Activated B cell treated with CpG ODN at 0.5 μM for 24 hours (primary cell): ENCODE measurements around the gene SSPN. TPM values are rescaled to one million over a fixed set of nuclear protein-coding genes. Genes with fewer than 3 reads are reported as not detected.

ENCODE experiments used
- ATAC-seq: fragments of 200-7000 bp; cut with Tn5 transposase; one replicate; pipeline ENCODE4 v1.10.0; 2021; ENCODE audit warnings: low read depth, mild to moderate bottlenecking, moderate library complexity
- CTCF ChIA-PET: fragments of 350-600 bp; sonication (Branson Sonifier 250); formaldehyde crosslinking; loops from one replicate; lab custom pipeline; 2021; ENCODE audit warnings: antibody characterized with exemption; lab: Charles Lee
- POLR2A ChIA-PET: fragments of 350-600 bp; sonication (Branson Sonifier 250); formaldehyde crosslinking; loops from one replicate; lab custom pipeline; 2021; ENCODE audit warnings: antibody characterized with exemption; lab: Charles Lee
- DNase-seq: peaks from one replicate; pipeline ENCODE4 v3.0.0; 2022
- H3K27ac Mint-ChIP-seq: one replicate; pipeline ENCODE4 v1.8.0; 2020; ENCODE audit warnings: mixed read lengths
- H3K27me3 Mint-ChIP-seq: one replicate; pipeline ENCODE4 v1.8.0; 2021; ENCODE audit warnings: mixed read lengths
- H3K36me3 Mint-ChIP-seq: one replicate; pipeline ENCODE4 v1.8.0; 2021; ENCODE audit warnings: low read depth, mixed read lengths
- H3K4me1 Mint-ChIP-seq: one replicate; pipeline ENCODE4 v1.8.0; 2021; ENCODE audit warnings: mixed read lengths
- H3K4me3 Mint-ChIP-seq: one replicate; pipeline ENCODE4 v1.8.0; 2020; ENCODE audit warnings: mild to moderate bottlenecking, mixed read lengths
- H3K9me3 Mint-ChIP-seq: one replicate; pipeline ENCODE4 v1.8.0; 2020; ENCODE audit warnings: mixed read lengths
- intact Hi-C: fragments of 100-400 bp; cut with micrococcal nuclease; formaldehyde crosslinking; loops from one replicate; pipeline ENCODE4 v1.15.1; 2024
- total RNA-seq: library from RNA; stranded (reverse); gene quantifications from 2 replicates; pipeline ENCODE4 v1.2.3, GENCODE V29; 2022
- TF ChIP-seq, protein P1 (sequence below): fragments of 200-600 bp; IDR thresholded peaks from one replicate; pipeline ENCODE4 v1.8.0; 2022; ENCODE audit warnings: antibody characterized with exemption, mild to moderate bottlenecking

SSPN gene
- total RNA-seq, 1 donor from 2014 or later = 3.0 TPM

DNA sequence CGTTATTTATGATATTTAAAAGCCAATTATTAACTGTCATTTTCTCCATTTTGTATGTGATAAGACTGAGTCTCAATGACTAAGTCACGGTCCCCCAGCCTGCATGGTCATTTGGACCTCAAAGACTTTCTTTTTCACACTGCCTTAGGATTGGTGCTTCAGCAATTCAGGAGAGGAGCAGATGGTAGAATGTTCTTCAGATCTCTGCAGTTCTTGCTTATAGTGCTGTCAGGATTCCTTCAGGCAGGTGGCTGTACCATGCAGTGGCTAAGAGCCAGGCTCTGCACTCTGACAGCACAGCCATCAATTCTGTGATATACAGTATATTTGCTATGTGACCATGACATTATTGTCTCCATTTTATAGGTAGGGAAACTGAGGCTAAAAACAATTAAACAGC, 18.7 kb downstream of the SSPN start:
- Mint-ChIP-seq H3K27ac (no peak overlapping the region), H3K36me3 (peaks cover 2% of the 10 kb centered on the region), H3K4me1 (peaks cover 5% of the 10 kb centered on the region), H3K27me3 (no peaks in the 10 kb centered on the region), H3K4me3 (no peak overlapping the region), H3K9me3 (peaks cover 3% of the 10 kb centered on the region)
- no peak for DNase-seq
- intact Hi-C loops = no loop called here
- no peak for ATAC-seq
- ChIA-PET CTCF (no interaction called here), POLR2A (no interaction called here)
- TF ChIP-seq, protein P1, sequence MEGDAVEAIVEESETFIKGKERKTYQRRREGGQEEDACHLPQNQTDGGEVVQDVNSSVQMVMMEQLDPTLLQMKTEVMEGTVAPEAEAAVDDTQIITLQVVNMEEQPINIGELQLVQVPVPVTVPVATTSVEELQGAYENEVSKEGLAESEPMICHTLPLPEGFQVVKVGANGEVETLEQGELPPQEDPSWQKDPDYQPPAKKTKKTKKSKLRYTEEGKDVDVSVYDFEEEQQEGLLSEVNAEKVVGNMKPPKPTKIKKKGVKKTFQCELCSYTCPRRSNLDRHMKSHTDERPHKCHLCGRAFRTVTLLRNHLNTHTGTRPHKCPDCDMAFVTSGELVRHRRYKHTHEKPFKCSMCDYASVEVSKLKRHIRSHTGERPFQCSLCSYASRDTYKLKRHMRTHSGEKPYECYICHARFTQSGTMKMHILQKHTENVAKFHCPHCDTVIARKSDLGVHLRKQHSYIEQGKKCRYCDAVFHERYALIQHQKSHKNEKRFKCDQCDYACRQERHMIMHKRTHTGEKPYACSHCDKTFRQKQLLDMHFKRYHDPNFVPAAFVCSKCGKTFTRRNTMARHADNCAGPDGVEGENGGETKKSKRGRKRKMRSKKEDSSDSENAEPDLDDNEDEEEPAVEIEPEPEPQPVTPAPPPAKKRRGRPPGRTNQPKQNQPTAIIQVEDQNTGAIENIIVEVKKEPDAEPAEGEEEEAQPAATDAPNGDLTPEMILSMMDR = no peak

DNA sequence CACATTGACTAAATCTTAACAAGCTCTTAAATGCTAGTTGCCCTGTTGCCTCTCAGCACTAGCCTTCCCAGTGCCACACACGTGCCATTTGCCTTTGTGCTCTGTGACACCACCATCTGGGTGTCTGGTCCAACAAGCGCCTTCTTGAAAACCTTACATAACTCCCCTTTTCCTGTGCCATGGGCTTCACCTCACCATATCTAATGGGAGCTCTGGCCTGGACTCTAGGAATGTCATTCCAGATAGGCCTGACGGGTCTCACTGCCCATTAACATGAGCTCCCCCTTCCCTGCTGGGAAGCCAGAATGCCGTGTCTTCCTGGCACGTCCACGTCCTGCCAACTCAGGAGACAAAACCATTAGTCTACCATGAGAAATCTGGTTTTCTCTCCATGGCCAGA, 24.4 kb downstream of the SSPN start:
- CTCF ChIA-PET = interaction anchor here (1.3 kb wide), 1 partner anchor 235 kb away, joined by 3 read pairs; no protein-coding TSS in a partner anchor
- no peaks in the 10 kb centered on the region for H3K27me3 Mint-ChIP-seq
- peaks cover 7% of the 10 kb centered on the region for H3K36me3 Mint-ChIP-seq
- peaks cover 3% of the 10 kb centered on the region for H3K4me1 Mint-ChIP-seq
- no peak overlapping the region for H3K4me3 Mint-ChIP-seq
- TF ChIP-seq, protein P1 = no peak
- no peak for DNase-seq
- intact Hi-C loops = no loop called here
- H3K27ac Mint-ChIP-seq = no peak overlapping the region
- ATAC-seq = no peak
- POLR2A ChIA-PET = interaction anchor here (0.8 kb wide), 1 partner anchor 61 kb away, joined by 3 read pairs; no protein-coding TSS in a partner anchor
- peaks cover 3% of the 10 kb centered on the region for H3K9me3 Mint-ChIP-seq

DNA sequence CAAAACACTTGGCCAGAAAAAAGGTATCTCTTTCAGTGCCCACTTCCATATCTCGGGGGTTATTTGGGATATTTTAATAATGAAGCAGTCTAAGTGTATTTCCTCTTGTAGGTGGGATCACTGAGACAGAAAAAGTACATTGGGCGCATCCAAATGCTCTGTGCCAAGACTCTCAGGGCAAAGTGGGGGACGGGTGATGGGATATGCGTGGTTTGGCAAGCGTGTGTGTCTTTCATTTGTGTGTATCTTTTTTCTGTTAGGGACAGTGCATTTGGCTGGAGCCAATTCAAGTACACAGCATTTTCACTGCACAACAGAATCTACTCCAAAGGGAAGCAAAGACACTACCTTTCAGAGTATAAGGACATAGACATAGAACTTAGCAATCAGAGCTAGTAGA, 29.3 kb downstream of the SSPN start:
- Mint-ChIP-seq H3K9me3 (no peaks in the 10 kb centered on the region), H3K27me3 (peaks cover 3% of the 10 kb centered on the region), H3K4me1 (peaks cover 12% of the 10 kb centered on the region), H3K36me3 (peaks cover 4% of the 10 kb centered on the region), H3K4me3 (no peak overlapping the region), H3K27ac (no peak overlapping the region)
- ChIA-PET CTCF (interaction anchor here (1.6 kb wide), 1 partner anchor 300 kb away, joined by 3 read pairs; no protein-coding TSS in a partner anchor), POLR2A (no interaction called here)
- ATAC-seq (no peak), DNase-seq (no peak)
- intact Hi-C loops = no loop called here
- TF ChIP-seq, protein P1 = no peak

DNA sequence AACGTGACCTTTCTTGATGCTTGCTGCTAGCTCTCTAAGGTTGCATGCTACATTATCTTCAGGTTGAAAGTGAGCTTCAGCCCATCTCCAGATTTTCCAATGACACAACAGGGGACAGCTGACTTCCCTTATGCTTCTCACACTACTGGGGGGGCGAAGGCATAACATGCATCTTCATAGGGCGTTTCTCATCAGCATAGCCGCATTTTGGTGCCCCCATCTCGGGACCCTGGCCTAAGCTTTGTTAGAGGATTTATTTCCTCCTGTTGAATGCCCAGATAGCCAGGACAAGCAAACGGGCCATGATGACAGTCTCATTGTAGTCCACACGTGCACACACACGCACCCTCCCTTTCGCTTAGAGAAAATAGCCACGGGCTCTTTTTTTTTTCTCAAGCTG, 30.7 kb downstream of the SSPN start:
- intact Hi-C loops = no loop called here
- H3K27me3 Mint-ChIP-seq = peaks cover 3% of the 10 kb centered on the region
- ATAC-seq (no peak), DNase-seq (no peak)
- H3K36me3 Mint-ChIP-seq = peaks cover 8% of the 10 kb centered on the region
- no peak overlapping the region for H3K4me3 Mint-ChIP-seq
- ChIA-PET POLR2A (interaction anchor here (1.4 kb wide), 1 partner anchor 103 kb away, joined by 3 read pairs; no protein-coding TSS in a partner anchor), CTCF (interaction anchor here (1.6 kb wide), 1 partner anchor 299 kb away, joined by 3 read pairs; no protein-coding TSS in a partner anchor)
- H3K9me3 Mint-ChIP-seq = no peaks in the 10 kb centered on the region
- H3K4me1 Mint-ChIP-seq = peaks cover 12% of the 10 kb centered on the region
- TF ChIP-seq, protein P1 = no peak
- no peak overlapping the region for H3K27ac Mint-ChIP-seq

DNA sequence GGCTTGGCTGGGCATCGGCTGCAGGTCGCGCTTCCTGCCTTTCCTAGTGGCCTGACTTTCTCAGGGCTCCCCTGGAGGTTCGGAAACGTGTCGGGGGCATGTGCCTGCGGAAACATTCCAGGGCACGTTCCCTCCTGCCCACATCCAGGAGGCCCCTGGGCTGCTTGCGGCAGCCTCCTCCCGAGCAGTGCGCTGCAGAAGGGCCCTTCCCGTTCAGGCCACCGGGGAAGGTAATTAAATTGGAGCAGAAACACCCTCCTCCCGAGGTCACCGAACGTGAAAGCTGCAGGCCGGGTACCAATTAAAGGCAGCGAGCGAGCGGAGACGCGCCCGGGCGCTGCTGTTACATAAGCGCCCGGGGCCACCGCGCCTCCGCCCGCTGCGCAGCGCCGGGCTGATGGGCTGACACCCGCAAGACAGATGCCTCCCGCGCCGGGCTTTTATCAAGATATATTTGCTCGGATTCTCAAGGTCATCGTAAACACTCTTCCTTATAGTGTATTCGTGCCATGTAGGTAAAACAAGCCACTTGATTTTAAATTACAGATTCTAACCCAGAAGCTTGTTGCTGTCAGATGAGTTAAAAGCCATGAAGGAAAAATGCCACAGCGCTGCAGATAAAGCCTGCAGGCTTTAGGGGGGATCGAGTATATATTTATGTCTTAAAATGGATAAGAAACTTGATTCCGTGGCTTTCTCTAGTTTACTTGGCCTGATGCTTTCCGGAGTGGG, 31.4 kb downstream of the SSPN start:
- ChIA-PET POLR2A (interaction anchor here (1.4 kb wide), 1 partner anchor 104 kb away, joined by 3 read pairs; no protein-coding TSS in a partner anchor), CTCF (no interaction called here)
- peaks cover 12% of the 10 kb centered on the region for H3K4me1 Mint-ChIP-seq
- H3K9me3 Mint-ChIP-seq = no peaks in the 10 kb centered on the region
- TF ChIP-seq, protein P1 = no peak
- H3K36me3 Mint-ChIP-seq = peaks cover 12% of the 10 kb centered on the region
- intact Hi-C loops = no loop called here
- DNase-seq (peak; percentile 19), ATAC-seq (peak; percentile 58)
- no peak overlapping the region for H3K27ac Mint-ChIP-seq
- peaks cover 3% of the 10 kb centered on the region for H3K27me3 Mint-ChIP-seq
- H3K4me3 Mint-ChIP-seq = peak overlapping the region; percentile 78
